Endothelial cell of hepatic sinusoid (primary cell): ENCODE data around the gene ECHS1.

Experiments used
- in situ Hi-C: cut with HindIII; loops from 2 replicates; pipeline ENCODE4 v1.10.0; 2017; ENCODE audit warnings: low sequenced_read_pairs

The ECHS1 gene

DNA sequence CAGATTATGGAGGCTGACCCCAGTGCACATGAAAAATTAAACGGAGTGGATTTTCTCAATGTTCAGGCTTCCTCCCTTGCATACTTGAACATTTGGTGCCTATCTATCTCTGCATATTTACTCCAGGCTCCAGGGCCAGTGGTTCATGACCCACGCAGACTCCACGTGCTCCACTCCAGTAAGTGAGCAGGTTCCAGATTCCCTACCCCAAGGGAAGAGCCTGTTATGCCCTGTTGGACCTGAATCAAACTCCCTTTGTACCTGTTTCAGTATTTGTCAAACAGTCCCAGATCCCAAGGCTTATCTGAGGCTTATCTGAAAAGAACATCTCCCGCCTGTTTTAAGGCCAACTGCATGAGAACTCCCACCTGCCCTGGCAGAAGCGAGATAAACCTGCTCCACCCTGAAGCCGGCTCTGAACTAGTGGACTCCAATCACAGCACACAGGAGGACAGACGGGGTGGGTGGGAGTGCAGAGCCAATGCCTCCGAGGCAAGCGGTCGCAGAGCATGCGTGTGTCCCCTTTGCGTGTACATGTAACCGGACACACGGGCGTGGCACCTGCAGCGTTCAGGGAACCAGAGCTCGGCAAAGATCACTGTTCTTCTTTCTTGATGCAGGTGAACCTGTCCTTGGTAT, 13.1 kb downstream of the ECHS1 start:
- in situ Hi-C loops, result loop anchor here (10.0 kb wide), 1 partner anchor 55 kb away; the partner anchor contains the start of genes TUBGCP2 and ZNF511

DNA sequence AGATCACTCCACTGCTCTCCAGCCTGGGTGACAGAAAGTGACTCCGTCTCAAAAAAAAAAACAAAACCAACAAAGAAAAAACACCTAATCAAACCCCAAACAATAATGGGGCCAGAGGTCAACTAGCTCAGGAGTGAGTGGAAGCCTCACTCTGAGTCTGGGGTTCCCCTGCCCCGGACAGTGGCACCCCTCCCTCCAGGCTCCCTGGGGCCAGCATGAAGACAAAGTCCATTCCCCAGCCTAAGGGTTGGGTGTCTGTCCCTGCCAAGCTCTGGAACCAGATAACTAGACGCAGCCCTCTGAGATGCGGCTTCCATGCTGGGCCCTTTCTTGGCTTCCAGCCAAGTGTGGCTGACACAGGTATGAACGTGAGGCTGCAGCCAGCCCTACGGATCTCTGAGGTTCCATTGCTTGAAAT, 13.6 kb downstream of the ECHS1 start:
- in situ Hi-C loops, result no loop called here

DNA sequence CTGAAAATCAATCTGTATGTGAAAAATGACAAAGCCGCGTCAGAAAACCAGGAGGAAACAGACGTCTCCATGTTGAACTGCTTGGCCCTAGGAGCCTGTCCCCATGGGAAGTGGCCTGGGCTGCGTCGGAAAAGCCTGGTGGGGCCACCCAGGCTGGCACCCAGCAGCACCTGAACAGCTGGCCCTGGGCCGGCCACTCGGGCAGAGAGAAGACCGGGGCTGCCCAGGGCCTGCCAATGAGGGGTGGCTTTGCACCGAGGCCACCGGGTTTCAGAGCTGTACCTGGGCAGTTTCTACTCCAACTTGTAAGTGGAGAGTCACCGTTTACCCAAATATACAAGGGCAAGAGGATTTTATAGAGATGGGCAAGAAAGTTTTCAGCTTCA, 14.2 kb downstream of the ECHS1 start:
- in situ Hi-C loops, result no loop called here

DNA sequence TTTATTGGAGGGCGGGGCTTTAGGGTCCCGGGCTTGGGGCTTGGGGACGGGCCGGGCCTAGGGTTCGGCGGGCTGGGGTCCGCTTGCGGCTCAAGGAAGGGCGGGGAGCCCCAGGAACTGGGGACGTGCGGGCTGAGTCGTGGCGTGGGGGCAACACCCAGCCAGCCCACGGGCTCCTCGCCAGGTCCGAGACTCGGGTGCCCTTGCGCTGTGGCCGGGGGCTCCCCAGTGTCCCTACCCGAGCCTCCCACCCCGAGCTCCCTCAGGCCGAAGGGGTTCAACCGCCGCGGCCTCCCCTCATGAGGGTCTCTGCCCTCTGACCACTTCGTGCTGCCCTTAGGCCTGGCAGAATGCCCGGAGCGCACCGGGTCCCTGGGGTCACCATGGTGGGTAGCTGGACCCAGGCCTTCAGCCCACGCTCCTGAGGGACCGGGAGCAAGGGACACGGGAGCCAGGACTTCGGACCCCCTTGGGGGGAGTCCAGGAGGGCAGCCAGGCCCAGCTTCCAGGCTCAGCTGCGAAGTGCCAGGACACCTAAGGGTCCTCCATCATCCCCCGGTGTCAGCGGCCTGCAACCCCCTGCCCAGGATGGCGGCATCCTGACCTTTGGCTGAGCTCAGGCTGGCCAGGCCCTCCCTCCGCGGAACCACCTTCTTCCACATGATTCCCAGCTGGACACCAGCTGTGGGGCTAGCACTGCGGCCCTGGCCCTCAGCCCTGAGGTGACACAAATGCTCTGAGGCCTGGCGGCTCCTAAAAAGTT, 14.8 kb downstream of the ECHS1 start:
- in situ Hi-C loops, result no loop called here

DNA sequence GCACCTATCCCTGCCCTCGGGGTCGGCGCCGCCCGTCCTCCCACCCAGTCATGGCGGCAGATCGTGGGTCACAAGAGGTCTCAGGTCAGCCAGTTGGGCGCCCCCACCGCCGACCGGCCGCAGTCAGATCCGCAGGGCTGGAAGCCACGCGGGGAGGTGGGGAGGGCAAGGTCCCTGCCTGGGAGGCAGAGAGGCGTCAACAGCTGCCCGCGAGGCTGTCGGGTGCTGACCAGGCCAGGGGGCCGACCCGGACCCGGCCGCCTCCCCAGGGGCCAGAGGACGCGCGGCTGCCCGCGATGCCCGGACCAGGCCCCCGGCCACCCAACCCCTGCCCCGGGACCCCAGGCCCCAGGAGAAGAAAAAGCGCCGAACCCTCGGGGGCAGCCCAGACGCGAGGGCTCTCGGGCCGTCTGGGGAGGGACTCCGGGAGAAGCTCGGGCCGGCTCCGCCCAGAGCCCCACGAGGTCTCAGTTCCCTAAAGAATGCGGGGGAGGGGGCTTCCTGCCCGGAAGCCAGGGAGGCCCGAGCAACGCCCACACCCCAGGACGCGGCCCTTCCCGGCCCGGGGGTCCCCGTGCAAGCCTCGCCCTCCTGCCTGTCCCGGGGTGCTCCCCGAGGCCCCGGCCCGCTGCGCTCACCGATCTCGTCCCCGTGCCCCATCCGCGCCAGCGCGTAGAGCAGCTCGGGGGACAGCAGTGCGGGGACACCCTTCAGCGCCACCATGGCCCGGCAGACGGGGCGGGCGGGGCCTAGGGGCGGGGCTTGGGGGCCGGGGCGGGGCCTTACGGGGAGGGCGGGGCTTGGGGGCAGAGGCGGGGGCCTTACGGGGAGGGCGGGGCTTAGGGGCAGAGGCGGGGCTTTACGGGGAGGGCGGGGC, 15.6 kb downstream of the ECHS1 start, which contains the start of gene FUOM:
FUOM (minus strand) TSS at position 735 of the 877 bp plus-strand sequence; CDS start at position 723, 12 bp downstream.
- in situ Hi-C loops, result no loop called here

DNA sequence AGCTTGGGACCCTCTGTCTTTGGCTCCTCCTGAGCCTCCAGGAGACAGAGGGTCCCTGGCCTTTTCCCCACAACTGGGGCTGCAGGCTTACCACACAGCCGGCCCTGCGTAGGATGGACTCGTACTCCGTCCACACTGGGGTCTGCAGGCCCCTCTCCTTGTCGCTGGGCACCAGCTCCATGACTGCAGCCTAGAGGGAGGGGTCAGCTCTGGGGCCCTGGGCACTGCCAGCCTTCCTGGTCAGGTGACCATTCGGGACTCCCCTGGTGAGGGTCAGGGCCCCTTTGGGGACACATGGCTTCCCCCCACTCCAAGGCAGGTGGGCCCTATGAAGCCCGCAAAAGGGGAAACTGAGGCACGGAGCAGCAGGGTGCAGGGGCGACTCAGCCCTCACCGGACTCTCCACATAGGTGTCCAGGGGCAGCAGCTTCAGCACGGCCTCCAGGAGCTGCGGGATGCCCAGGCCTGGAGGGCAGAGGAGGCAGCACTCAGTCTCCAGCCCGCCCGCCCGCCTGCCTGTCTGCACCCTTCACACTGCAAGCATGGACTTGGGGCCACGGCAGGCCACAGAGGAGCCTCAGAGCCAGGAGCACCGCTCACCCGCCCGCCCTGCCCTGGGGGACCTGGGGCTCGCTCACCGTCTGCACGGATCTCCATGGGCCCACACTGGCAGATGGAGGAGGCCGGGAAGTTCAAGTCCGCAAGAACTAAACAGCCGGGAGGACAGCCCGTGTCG, 16.4 kb downstream of the ECHS1 start:
- in situ Hi-C loops, result no loop called here

DNA sequence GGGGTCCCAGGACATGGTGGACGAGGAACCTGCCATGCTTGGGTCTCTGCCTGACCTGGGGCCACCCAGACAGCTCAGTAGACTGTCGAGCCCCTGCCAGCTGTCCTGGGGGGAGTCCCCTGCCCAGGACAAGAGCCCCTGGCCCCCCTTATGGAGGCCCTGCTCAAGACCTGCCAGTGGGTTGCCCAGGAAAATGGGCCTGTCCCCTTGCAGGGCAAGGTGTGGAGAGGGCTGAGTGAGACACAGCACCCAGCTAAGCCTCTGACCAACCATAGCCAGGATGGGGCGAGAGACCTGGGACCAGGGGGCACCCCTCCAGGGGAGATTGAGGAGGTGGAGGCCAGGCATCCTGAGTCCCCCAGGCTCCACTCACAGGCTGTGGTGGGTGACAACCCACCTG, 17.2 kb downstream of the ECHS1 start:
- in situ Hi-C loops, result no loop called here

DNA sequence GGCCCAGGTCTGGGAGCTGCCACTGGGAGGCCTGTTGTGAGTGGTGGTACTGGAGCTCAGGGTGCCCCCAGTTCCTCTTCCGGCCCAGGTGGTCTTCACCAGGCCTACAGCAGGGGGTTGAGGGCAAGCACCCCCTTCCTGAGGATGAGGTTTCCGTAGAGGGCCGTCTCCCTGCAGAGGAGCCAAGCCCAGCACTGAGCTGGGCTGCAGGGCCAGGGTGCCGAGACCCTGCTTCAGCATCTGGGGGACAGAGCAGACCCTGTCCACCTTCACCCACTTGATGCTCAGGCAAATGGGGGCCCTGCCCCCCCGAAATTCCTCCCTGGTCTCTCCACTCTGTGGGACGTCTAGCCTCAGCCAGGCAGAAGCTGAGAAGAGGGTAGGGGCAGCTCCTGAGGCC, 17.9 kb downstream of the ECHS1 start:
- in situ Hi-C loops, result no loop called here

DNA sequence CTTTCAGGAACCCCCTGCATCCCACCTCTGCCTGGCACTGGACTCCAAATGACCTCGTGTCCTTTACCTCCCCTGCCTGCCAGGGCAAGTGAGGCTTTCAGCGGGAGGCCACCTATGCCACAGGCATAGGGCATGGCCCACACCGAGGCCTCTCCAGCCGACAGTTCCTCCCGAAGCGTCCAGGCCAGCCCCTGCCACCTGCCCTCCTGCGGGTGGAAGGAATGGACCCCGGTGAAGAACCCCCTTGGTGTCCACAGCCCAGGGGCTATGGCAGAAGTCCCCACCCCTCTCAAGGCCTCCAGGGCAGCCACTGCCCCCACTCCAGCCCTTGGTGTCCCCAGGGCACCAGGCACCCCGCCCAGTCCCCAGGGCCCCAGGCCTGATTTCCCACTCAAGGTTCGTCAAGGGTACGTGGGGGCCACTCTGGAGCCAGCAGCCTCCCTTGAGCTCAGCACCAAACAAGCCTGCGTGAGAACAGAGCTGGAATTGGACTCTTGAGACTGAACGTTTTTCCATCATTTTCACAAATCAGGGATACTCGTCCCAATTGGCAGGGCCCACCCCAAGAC, 18.4 kb downstream of the ECHS1 start:
- in situ Hi-C loops, result no loop called here

DNA sequence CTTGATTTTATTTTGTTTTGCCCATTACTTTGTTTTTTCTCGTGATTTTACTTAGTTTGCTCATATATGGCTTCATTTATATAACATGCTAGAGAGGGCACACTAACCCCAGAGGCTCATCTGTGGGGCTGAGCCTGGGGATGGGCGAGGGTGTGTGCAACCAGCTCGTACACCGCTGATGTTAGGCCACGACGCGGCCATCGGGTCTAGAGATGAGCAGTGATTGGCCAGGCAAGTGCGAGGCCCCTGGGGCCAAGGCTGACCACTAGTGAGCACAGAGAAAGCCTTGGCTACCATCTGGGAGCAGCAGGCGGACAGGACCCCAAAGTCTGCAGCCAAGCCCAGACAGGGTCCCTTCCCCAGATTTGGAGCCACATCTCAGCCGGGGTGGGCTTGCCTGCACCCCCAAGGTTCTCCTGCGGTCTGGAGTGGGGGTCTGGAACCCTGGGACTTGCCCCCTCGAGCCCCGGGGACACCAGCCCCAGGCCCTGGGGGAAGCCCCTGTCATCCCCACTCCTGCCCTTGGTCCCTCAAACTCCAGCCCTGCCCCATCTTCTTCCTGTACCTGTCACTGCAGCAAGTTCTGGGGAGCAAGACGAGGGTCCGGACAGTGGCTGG, 19.1 kb downstream of the ECHS1 start:
- in situ Hi-C loops, result no loop called here

DNA sequence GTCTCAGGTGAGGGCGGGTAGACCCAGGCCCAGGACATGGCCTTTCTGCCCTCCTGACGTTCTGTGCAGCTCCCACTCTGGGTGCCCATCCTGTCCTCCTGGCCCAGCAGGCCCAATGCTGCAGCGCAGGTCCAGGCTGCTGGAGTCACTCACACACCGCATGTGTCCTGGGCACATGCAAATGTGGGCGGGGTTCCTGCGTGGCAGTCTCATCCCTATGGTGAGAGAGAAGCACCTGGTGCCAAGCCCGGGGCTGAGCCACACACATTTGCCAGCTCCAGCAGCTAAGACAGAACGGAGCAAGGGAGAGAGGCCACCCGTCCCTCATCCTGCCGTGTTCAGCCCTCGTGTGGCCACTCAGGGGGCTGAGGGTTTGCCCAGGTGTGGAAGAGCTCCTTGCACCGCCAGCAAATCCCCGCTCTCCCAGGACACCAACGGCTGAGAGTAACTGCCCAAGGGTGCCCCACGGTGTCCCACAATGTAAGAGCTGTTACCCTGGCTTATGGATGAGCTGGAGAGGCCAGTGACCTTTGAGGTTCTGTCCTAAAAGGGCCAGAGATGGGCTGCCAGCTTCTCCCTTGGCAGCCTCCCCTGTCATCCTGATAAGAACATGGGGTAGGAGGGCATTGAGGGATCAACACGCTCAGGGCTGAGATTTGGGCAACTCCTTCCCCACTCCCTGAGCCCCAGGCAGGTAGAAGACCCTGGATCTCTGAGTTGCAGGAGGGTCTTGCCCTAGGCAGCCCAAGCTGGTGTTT, 19.8 kb downstream of the ECHS1 start:
- in situ Hi-C loops, result no loop called here

DNA sequence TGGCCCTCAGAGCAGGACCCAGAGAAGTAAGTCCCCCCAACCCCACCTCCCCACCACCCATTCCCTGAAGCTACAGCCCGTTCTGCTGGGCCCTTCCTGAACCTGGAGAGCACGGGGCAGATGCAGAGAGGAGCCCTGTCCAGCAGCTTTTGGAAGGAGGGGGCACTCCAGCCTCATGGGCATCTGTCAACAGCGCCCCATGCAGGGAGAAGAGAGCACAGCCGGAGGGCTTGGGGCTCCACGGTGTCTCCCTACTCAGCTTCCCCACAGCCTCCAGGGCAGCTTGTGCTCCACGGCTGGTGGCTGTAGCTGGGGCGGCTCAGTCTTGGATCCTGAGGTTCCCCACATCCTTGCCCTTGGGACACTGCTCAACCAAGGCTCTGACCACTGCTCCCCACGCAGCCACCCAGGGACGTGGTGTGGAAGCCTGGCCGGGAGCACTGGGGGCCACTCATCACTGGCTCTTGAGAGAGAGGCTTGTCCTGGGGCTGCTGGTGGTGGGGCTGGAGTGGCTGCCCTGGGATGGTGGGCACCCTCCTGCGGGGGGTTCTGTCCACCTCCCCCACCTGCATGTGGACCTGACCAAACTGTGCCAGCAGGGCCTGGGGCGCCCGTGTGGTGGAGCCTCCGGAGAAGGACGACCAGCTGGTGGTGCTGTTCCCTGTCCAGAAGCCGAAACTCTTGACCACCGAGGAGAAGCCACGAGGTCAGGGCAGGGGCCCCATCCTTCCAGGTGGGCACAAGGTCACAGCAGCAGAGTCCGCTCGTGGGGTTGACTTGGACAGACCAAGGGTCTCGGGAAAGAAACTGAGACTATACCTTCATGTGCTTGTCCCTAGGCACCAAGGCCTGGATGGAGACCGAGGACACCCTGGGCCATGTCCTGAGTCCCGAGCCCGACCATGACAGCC, 21.5 kb downstream of the ECHS1 start:
- in situ Hi-C loops, result no loop called here

DNA sequence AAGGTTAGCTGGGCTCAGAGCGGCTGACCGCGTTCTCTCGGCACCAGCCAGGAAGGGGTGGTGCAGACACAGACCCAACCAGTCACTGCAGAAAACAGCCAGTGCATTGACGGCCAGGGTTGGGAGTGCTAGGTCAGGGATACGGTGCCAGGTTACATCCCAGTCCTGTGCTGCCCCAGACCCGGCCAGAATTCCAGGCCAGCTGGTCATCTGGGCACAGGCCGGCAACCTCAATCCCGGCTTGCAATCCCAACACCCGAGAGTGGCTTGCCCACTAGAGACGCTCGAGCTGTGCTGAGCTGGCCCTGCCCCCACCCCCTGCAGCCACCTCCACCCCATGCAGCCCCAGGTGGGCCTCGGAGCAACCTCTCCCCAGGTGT, 22.2 kb downstream of the ECHS1 start:
- in situ Hi-C loops, result no loop called here

DNA sequence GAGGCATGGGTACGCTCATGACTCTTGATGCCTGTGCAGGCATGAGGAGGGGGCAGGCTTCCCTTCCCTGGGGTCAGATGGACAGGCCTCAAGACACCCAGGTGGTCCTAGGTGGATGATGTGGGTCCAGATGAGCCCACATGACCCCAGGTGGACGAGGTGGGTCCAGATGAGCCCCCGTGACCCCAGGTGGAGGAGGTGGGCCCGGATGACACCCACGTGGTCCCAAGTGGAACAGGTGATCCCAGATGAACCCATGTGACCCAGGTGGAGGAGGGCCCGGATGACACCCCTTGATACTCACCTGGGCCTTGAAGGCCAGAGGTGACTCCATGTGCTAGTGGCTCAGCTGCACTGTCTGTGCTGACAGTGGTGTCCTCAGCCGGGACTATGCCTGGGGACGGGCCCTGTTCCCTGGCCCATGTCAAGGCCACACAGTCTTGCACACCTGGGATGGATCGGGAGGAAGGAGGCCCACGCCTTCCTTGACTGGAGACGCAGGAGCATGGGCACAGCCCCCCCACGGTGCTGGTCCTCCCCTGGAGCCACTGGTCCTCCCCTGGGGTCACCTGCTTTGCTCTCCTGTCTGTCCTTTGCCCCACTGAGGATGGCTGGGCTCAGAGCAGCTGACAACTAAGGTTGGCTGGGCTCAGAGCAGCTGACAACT, 22.7 kb downstream of the ECHS1 start:
- in situ Hi-C loops, result no loop called here

DNA sequence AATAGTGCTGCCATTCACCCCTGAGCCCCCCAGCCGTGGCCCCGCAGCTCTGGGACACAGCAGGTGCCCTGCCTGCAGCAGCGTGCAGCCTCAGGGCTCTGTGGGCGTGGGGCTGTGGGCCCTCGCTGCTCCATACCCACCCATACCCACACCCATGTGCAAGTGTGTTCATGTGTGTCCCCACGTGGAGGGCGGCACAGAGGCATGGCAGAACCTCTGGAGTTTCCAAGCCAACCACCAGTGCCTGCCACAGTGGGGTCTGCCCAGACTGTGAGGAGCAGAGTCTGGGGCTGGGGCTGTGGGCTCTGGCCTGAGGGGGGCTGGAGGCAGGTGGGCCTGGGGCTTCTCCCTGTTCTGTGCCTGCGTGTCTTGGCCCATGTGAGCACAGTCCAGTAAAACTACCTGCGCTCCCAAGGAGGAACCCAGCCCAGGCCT, 23.6 kb downstream of the ECHS1 start:
- in situ Hi-C loops, result no loop called here

DNA sequence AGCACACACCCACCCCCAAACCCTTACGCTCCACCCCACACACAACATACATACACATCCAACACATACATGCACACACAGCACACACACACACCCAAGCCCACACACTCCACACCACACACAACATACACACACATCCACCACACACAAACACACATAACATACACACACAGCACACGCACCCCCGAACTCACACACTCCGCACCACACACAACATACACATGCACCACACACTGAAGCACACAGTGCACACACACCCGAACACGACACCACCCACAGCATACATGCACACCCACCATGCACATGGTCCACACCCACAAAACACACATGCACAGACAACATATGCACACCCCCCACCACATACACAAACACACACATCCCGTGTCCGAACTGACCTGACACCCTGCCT, 24.0 kb downstream of the ECHS1 start:
- in situ Hi-C loops, result no loop called here

DNA sequence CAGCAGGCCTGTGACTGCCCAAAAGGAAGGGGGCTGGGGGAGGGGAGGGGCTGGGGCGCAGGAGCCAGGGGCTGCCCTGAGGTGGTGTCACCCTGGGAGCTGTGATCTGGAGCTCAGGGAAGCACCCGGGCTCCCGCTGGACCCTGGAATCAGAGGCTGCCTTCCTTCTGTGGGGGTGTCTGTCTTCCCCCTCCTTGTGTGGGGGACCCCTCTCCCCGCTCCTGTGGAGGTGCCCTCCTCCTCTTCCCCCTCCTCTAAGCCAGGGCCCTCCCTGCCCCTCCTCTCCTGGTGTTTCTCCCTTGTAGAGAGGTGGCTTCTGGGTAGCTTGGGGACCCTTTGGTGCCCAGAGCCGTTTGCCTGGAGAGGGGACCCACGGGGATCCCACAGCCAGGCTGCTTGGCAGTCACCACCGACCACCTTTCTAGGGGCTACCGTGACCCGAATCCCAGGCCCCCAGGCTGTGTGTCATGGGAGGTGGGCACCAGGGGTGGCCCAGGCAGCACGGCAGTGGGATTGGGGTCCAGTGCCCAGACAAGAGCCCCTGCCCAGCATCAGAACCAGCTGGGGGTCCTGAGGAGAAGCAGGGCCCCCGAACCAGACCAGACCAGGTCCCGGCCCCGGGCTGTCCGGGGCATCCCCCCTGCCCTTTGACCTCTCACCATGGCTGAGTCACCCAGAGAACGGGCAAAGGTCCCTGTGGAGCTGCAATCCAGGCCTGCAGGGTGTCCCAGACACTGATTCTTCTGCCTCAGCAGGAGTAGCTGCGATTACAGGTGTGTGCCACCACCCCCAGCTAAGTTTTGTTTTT, 25.2 kb downstream of the ECHS1 start:
- in situ Hi-C loops, result no loop called here
